ENCODE measurements around the gene CACNB4. TPM values are rescaled to one million over a fixed set of nuclear protein-coding genes. Genes with fewer than 3 reads are reported as not detected.

Gene CACNB4
- total RNA-seq, 1 experiment from 2014 or later = 2.0 TPM

DNA sequence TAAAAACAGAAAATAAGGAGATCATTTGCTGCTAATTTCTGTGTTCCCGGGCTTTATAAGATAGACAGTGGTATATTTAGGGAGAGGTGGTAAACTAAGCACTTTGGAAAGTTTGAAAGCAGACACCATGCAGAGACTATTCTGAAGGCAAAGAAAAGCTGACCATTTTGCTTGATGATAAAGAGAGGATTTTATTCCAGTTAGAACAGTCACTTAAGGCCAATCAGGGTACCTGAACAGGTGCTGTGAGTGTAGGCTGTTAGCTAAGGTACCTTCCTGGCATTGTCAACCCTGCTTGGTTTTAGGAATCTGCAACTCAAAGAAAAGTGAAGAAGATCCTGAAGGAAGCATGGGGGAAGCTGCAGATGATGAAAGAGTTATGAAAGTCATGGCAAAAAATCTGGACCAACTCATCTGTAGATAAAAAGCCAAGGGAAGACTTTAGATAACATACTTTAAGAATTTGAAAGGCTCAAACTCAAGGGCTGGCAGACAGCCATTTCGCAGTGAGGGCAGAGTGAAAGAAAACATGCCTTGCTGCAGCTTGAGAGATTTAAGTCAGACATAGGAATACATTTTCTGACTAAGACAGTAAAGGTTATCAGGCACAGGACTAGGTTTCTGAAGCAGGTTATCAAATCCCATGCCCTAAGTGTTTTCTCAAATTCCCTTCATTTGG lies 190.5 kb downstream of the CACNB4 start:
- H3K4me1 ChIP-seq (ENCODE audit: control insufficient read depth in 1 of 2, insufficient read depth in 2 of 2, low read length in 2 of 2) = no peaks in the 10 kb centered on the region
- intact Hi-C loops (cut with micrococcal nuclease) = no loop called here
- H3K79me2 ChIP-seq (ENCODE audit: insufficient read depth, low read length) = no peaks in the 10 kb centered on the region
- no peaks in the 10 kb centered on the region for H3K9me2 ChIP-seq (ENCODE audit: insufficient read depth)
- BruUV-seq (replicated peaks) = no TSS peak
- POLR2A ChIA-PET = no interaction called here
- RAD21 ChIA-PET (ENCODE audit: low non-redundant PET in 1 of 2, low total read pairs in 2 of 2, uncharacterized antibody in 2 of 2, unreplicated experiment in 2 of 2) = no interaction called here
- no peak overlapping the region for H2AFZ ChIP-seq (ENCODE audit: low read depth, low read length, poor library complexity, severe bottlenecking)
- H3K4me3 ChIP-seq (replicated peaks in 1 of 2; ENCODE audit: low read depth in 1 of 2, low read length in 2 of 2) = no peak overlapping the region
- H3K9ac ChIP-seq (ENCODE audit: low read length) = no peak overlapping the region
- H3K9me3 ChIP-seq (ENCODE audit: control insufficient read depth in 1 of 2, insufficient read depth in 1 of 2, low read depth in 1 of 2, low read length in 2 of 2) = no peaks in the 10 kb centered on the region
- H3K36me3 ChIP-seq (ENCODE audit: control insufficient read depth in 1 of 2, insufficient read depth in 2 of 2, low read length in 2 of 2) = no peaks in the 10 kb centered on the region
- H3K27me3 ChIP-seq (ENCODE audit: insufficient read depth, low read length) = no peaks in the 10 kb centered on the region
- TF ChIP-seq YY1 (IDR thresholded peaks at IDR 0.05; ENCODE audit: extremely low read depth, insufficient replicate concordance, low read depth, low read length) (no peak), EZH2 (IDR thresholded peaks at IDR 0.05) (no peak), SRF (IDR thresholded peaks at IDR 0.05; ENCODE audit: low read depth) (no peak), SIN3A (IDR thresholded peaks at IDR 0.05; ENCODE audit: low read depth) (no peak), SP1 (IDR thresholded peaks at IDR 0.05; ENCODE audit: low read depth) (no peak), CBX3 (IDR thresholded peaks at IDR 0.05; ENCODE audit: low read depth) (no peak), FOSL1 (IDR thresholded peaks at IDR 0.05; ENCODE audit: low read depth) (no peak), RAD21 (IDR thresholded peaks at IDR 0.05; ENCODE audit: low read depth) (no peak), ELF1 (IDR thresholded peaks at IDR 0.05; ENCODE audit: borderline replicate concordance, low read depth) (no peak), CEBPB (IDR thresholded peaks at IDR 0.05; ENCODE audit: low read depth) (no peak), ZFX (IDR thresholded peaks at IDR 0.05) (no peak), EGR1 (IDR thresholded peaks at IDR 0.05; ENCODE audit: low read depth) (no peak)
- TF ChIP-seq, protein P1, sequence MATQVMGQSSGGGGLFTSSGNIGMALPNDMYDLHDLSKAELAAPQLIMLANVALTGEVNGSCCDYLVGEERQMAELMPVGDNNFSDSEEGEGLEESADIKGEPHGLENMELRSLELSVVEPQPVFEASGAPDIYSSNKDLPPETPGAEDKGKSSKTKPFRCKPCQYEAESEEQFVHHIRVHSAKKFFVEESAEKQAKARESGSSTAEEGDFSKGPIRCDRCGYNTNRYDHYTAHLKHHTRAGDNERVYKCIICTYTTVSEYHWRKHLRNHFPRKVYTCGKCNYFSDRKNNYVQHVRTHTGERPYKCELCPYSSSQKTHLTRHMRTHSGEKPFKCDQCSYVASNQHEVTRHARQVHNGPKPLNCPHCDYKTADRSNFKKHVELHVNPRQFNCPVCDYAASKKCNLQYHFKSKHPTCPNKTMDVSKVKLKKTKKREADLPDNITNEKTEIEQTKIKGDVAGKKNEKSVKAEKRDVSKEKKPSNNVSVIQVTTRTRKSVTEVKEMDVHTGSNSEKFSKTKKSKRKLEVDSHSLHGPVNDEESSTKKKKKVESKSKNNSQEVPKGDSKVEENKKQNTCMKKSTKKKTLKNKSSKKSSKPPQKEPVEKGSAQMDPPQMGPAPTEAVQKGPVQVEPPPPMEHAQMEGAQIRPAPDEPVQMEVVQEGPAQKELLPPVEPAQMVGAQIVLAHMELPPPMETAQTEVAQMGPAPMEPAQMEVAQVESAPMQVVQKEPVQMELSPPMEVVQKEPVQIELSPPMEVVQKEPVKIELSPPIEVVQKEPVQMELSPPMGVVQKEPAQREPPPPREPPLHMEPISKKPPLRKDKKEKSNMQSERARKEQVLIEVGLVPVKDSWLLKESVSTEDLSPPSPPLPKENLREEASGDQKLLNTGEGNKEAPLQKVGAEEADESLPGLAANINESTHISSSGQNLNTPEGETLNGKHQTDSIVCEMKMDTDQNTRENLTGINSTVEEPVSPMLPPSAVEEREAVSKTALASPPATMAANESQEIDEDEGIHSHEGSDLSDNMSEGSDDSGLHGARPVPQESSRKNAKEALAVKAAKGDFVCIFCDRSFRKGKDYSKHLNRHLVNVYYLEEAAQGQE (IDR thresholded peaks at IDR 0.05; ENCODE audit: low read depth) = no peak
- CTCF ChIA-PET = no interaction called here
- ATAC-seq = no peak
- H3K4me2 ChIP-seq (ENCODE audit: low read length) = no peak overlapping the region
- H3K27ac ChIP-seq (ENCODE audit: low read depth, low read length) = no peak overlapping the region
- no peaks in the 10 kb centered on the region for H4K20me1 ChIP-seq (ENCODE audit: insufficient read depth)
- no peak for DNase-seq (ENCODE audit: low read depth, low spot score)

Measured in HCT116 (cell line).